Choroid plexus epithelial cell (primary cell): Measurements from ENCODE around the gene LIPC.

ENCODE experiments used
- DNase-seq: peaks from one replicate; pipeline ENCODE4 v3.0.0-alpha.2; 2010; ENCODE audit warnings: low read depth
- H3K4me3 ChIP-seq: 2 replicates; pipeline ENCODE4 v1.5.1; 2011; ENCODE audit warnings: low read depth, mild to moderate bottlenecking, control low read depth, low read length, moderate library complexity
- CTCF ChIP-seq: conservative IDR thresholded peaks from 2 replicates; pipeline ENCODE4 v1.5.1; 2011; ENCODE audit warnings: low read depth, mild to moderate bottlenecking, control low read depth, inconsistent platforms, low read length, moderate library complexity

The LIPC gene

GRCh38 chr15:58444658-58445332 lies 13.0 kb downstream of the LIPC start:
- no peak for TF ChIP-seq CTCF
- H3K4me3 ChIP-seq, result no peak overlapping the region

GRCh38 chr15:58445865-58446264 lies 14.1 kb downstream of the LIPC start:
- H3K4me3 ChIP-seq, result no peak overlapping the region
- DNase-seq, result no peak
- TF ChIP-seq CTCF, result no peak

More at GRCh38 chr15:58444658-58445332, 13.0 kb downstream of the LIPC start:
- no peak for DNase-seq

GRCh38 chr15:58446521-58446920 lies 14.7 kb downstream of the LIPC start:
- DNase-seq, result no peak
- TF ChIP-seq CTCF, result no peak
- H3K4me3 ChIP-seq, result no peak overlapping the region

- DNase-seq, result peak; percentile 96
- no peak overlapping the region for H3K4me3 ChIP-seq
- TF ChIP-seq CTCF, result no peak
Observed at GRCh38 chr15:58447271-58448010, 15.7 kb downstream of the LIPC start.

- no peak for DNase-seq
- no peak overlapping the region for H3K4me3 ChIP-seq
- TF ChIP-seq CTCF, result no peak
Observed at GRCh38 chr15:58448331-58448730, 16.5 kb downstream of the LIPC start.

GRCh38 chr15:58448906-58449305 lies 17.1 kb downstream of the LIPC start:
- no peak for DNase-seq
- no peak overlapping the region for H3K4me3 ChIP-seq
- TF ChIP-seq CTCF, result no peak

GRCh38 chr15:58451826-58452225 lies 20.0 kb downstream of the LIPC start:
- no peak overlapping the region for H3K4me3 ChIP-seq
- TF ChIP-seq CTCF, result no peak
- DNase-seq, result no peak
